H9 (cell line): Measurements from ENCODE around the gene LMF1. TPM values are rescaled to one million over a fixed set of nuclear protein-coding genes. Genes with fewer than 3 reads are reported as not detected.

Experiments used
- DNase-seq: peaks from one replicate; pipeline ENCODE4 v3.0.0-alpha.2; 2017
- H2AFZ ChIP-seq: one replicate; pipeline ENCODE4 v1.6.1; 2013; ENCODE audit warnings: mild to moderate bottlenecking, low read length, control low read depth, moderate library complexity
- H2AK5ac ChIP-seq: 2 replicates; pipeline ENCODE4 v1.6.1; 2013; ENCODE audit warnings: low read length, control low read depth, mixed read lengths; ENCODE audit not compliant: insufficient read length
- H2BK120ac ChIP-seq: one replicate; pipeline ENCODE4 v1.6.1; 2013; ENCODE audit warnings: low read depth, mild to moderate bottlenecking, low read length, control low read depth, inconsistent platforms; ENCODE audit not compliant: poor library complexity, severe bottlenecking
- H2BK12ac ChIP-seq: 2 replicates; pipeline ENCODE4 v1.6.1; 2013; ENCODE audit warnings: low read length, control low read depth, mixed read lengths, low read depth; ENCODE audit not compliant: insufficient read length
- H2BK15ac ChIP-seq: 2 replicates; pipeline ENCODE4 v1.6.1; 2013; ENCODE audit warnings: low read depth, low read length, control low read depth
- H2BK20ac ChIP-seq: one replicate; pipeline ENCODE4 v1.6.1; 2013; ENCODE audit warnings: low read depth, mild to moderate bottlenecking, low read length, control low read depth, inconsistent platforms; ENCODE audit not compliant: poor library complexity, severe bottlenecking
- H2BK5ac ChIP-seq: 2 replicates; pipeline ENCODE4 v1.6.1; 2013; ENCODE audit warnings: low read length, control low read depth, mixed read lengths; ENCODE audit not compliant: insufficient read length
- H3K14ac ChIP-seq: 2 replicates; pipeline ENCODE4 v1.6.1; 2013; ENCODE audit warnings: low read length, control low read depth; ENCODE audit not compliant: insufficient read depth
- H3K18ac ChIP-seq: 2 replicates; pipeline ENCODE4 v1.6.1; 2013; ENCODE audit warnings: low read depth, mild to moderate bottlenecking, mixed read lengths, low read length, control low read depth; ENCODE audit not compliant: insufficient read length
- H3K23ac ChIP-seq: 2 replicates; pipeline ENCODE4 v1.6.1; 2013; ENCODE audit warnings: low read length, control low read depth, mixed read lengths, low read depth; ENCODE audit not compliant: insufficient read length
- H3K23me2 ChIP-seq: 2 replicates; pipeline ENCODE4 v1.6.1; 2013; ENCODE audit warnings: low read depth, mild to moderate bottlenecking, mixed read lengths, low read length, control low read depth; ENCODE audit not compliant: insufficient read length, poor library complexity, severe bottlenecking
- H3K27ac ChIP-seq: 2 replicates; pipeline ENCODE4 v1.5.1; 2013; ENCODE audit warnings: low read length, control low read depth, mixed read lengths, low read depth; ENCODE audit not compliant: insufficient read length
- H3K27me3 ChIP-seq: 2 replicates; pipeline ENCODE4 v1.6.1; 2013; ENCODE audit warnings: low read length, control low read depth, inconsistent platforms; ENCODE audit not compliant: insufficient read depth
- H3K4ac ChIP-seq: 2 replicates; pipeline ENCODE4 v1.6.1; 2013; ENCODE audit warnings: low read depth, mild to moderate bottlenecking, control low read depth, inconsistent platforms, low read length, moderate library complexity
- H3K4me1 ChIP-seq: 2 replicates; pipeline ENCODE4 v1.6.1; 2013; ENCODE audit warnings: low read length, control low read depth, inconsistent platforms; ENCODE audit not compliant: insufficient read depth
- H3K4me2 ChIP-seq: 2 replicates; pipeline ENCODE4 v1.6.1; 2013; ENCODE audit warnings: low read length, control low read depth, mixed read lengths; ENCODE audit not compliant: insufficient read length, insufficient read depth
- H3K56ac ChIP-seq: 2 replicates; pipeline ENCODE4 v1.6.1; 2013; ENCODE audit warnings: low read depth, mild to moderate bottlenecking, mixed read lengths, low read length, control low read depth; ENCODE audit not compliant: insufficient read length
- H3K79me1 ChIP-seq: 2 replicates; pipeline ENCODE4 v1.6.1; 2013; ENCODE audit warnings: low read depth, mild to moderate bottlenecking, moderate library complexity, low read length, control low read depth, inconsistent platforms; ENCODE audit not compliant: insufficient read depth, poor library complexity, severe bottlenecking
- H3K79me2 ChIP-seq: 2 replicates; pipeline ENCODE4 v1.6.1; 2013; ENCODE audit warnings: low read length, control low read depth, inconsistent platforms; ENCODE audit not compliant: insufficient read depth
- H3K9ac ChIP-seq: 2 replicates; pipeline ENCODE4 v1.6.1; 2013; ENCODE audit warnings: low read length, control low read depth, mixed read lengths; ENCODE audit not compliant: insufficient read length; ENCODE audit errors: extremely low read depth
- H3K9me3 ChIP-seq: one replicate; pipeline ENCODE4 v1.6.1; 2013; ENCODE audit warnings: low read depth, low read length, inconsistent platforms; ENCODE audit not compliant: control insufficient read depth
- H3T11ph ChIP-seq: one replicate; pipeline ENCODE4 v1.6.1; 2013; ENCODE audit warnings: mild to moderate bottlenecking, low read length, control low read depth, inconsistent platforms
- H4K20me1 ChIP-seq: one replicate; pipeline ENCODE4 v1.6.1; 2013; ENCODE audit not compliant: control insufficient read depth, insufficient read length, insufficient read depth
- H4K5ac ChIP-seq: 2 replicates; pipeline ENCODE4 v1.6.1; 2013; ENCODE audit warnings: low read depth, mild to moderate bottlenecking, mixed read lengths, low read length, control low read depth; ENCODE audit not compliant: insufficient read length
- H4K8ac ChIP-seq: replicated peaks from 2 replicates; pipeline ENCODE4 v1.6.1; 2013; ENCODE audit warnings: low read length, control low read depth, mixed read lengths, low read depth; ENCODE audit not compliant: insufficient read length
- H4K91ac ChIP-seq: 2 replicates; pipeline ENCODE4 v1.6.1; 2013; ENCODE audit warnings: low read depth, mild to moderate bottlenecking, moderate library complexity, mixed read lengths, low read length, control low read depth; ENCODE audit not compliant: insufficient read length
- H3K27ac Mint-ChIP-seq, 3 experiments: 2 replicates in 2 of 3; 3 replicates in 1 of 3; pipeline ENCODE4 v1.8.0; 2020 to 2021; ENCODE audit warnings: mixed read lengths in 3 of 3, mild to moderate bottlenecking in 1 of 3, moderate library complexity in 1 of 3
- H3K27me3 Mint-ChIP-seq: 2 replicates; pipeline ENCODE4 v1.8.0; 2021; ENCODE audit warnings: low read depth, mild to moderate bottlenecking, moderate library complexity, mixed read lengths
- H3K36me3 Mint-ChIP-seq, 3 experiments: 2 replicates in 2 of 3; 3 replicates in 1 of 3; pipeline ENCODE4 v1.8.0; 2020 to 2021; ENCODE audit warnings: low read depth in 3 of 3, mixed read lengths in 3 of 3; ENCODE audit not compliant: insufficient read depth in 1 of 3
- H3K4me1 Mint-ChIP-seq, 2 experiments: 2 replicates each; pipeline ENCODE4 v1.8.0; 2020; ENCODE audit warnings: mixed read lengths in 2 of 2
- H3K4me3 Mint-ChIP-seq, 2 experiments: 2 replicates in 1 of 2; 3 replicates in 1 of 2; pipeline ENCODE4 v1.8.0; 2020 to 2021; ENCODE audit warnings: mild to moderate bottlenecking in 2 of 2, mixed read lengths in 2 of 2, moderate library complexity in 1 of 2
- H3K9me3 Mint-ChIP-seq, 2 experiments: 2 replicates in 1 of 2; 3 replicates in 1 of 2; pipeline ENCODE4 v1.8.0; 2020; ENCODE audit warnings: mild to moderate bottlenecking in 2 of 2, mixed read lengths in 2 of 2, moderate library complexity in 1 of 2
- WGBS: extraction: QIAGEN DNeasy Blood & Tissue Kit; methylation state at CpG from one replicate; pipeline ENCODE4 v1.1.7; 2013; ENCODE audit warnings: missing lambda C conversion rate, low lambda C conversion rate, mixed read lengths; ENCODE audit not compliant: insufficient read length; ENCODE audit errors: extremely low coverage; 5-methylcytosine and 5-hydroxymethylcytosine counted together
- total RNA-seq: library from RNA; stranded (reverse); gene quantifications from 2 replicates; pipeline ENCODE4 v1.2.1, GENCODE V29; 2021
- TF ChIP-seq, protein P1 (sequence below): fragments of 200-600 bp; sonication (generic); conservative IDR thresholded peaks from 3 replicates; pipeline ENCODE4 v1.8.0; 2021; ENCODE audit warnings: antibody characterized with exemption, mild to moderate bottlenecking

LMF1 gene
- total RNA-seq, 1 experiment from 2014 or later = 7.1 TPM

DNA sequence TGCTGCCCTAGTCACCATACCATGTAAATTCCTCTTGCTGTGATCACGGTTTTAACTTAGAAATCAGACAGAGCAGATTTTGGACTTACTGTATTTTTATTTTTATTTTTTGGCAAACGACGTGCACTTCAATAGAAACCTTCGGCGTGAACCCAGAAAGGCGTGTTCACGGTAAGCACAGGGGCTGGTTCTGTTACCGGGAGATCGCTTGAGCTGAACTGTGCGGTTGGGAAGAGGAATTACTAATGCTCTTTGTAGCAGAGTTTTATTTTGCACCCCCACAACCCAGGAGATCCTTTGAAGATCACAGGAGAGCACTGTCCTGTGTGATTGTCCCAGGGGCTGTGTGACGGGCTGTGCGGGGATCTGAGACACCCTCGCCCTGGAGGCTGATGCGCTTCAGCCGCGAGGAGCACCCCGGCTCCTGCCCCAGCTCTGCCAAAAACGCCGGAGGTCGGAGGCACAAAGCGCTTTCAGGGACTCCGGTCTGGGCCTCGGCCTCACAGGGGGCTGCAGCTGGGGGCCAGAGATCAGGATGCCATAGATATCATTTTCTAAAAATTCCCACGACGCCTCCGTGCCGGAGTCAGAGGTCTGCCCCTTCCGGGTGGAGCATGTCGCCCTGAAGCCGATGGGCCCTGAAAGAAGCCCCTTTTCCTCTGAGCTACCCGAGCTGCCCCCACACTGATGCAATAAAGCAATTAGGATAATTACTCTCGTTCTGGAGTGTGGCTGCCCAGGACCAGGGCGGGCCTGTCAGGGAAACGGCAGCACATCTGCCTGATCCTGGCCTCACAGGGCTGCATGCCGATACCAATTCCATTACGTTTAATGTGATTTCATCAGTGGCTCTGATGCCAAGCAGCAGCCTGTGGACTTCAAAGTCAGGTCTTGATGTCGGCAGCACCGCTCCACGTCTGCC, 71.8 kb downstream of the LMF1 start:
- Mint-ChIP-seq H3K27me3 (no peaks in the 10 kb centered on the region), H3K36me3 (no peaks in the 10 kb centered on the region), H3K4me1 (peaks cover 5 to 6% of the 10 kb centered on the region in 2 experiments; a peak in 2 of 4 replicates), H3K4me3 (no peak overlapping the region), H3K9me3 (no peaks in the 10 kb centered on the region; a peak in 1 of 5 replicates), H3K27ac (peak overlapping the region in 2 of 3 experiments; percentile 37 to 38; a peak in 3 of 7 replicates)
- Histone ChIP-seq H3K79me1 (no peaks in the 10 kb centered on the region), H3K79me2 (no peaks in the 10 kb centered on the region), H3K9ac (no peak overlapping the region), H3K4ac (no peak overlapping the region), H2BK20ac (no peak overlapping the region), H3K27me3 (no peaks in the 10 kb centered on the region), H2BK12ac (no peak overlapping the region), H3K14ac (no peak overlapping the region), H3K9me3 (no peaks in the 10 kb centered on the region), H3K27ac (no peak overlapping the region), H3K23me2 (no peaks in the 10 kb centered on the region), H3K18ac (no peak overlapping the region), H3K23ac (no peak overlapping the region), H4K20me1 (no peaks in the 10 kb centered on the region), H4K5ac (no peak overlapping the region), H2BK15ac (no peak overlapping the region), H3K4me1 (no peaks in the 10 kb centered on the region), H3K56ac (no peak overlapping the region), H2AFZ (no peak overlapping the region), H3K4me2 (no peak overlapping the region), H4K91ac (no peak overlapping the region), H2BK5ac (no peak overlapping the region), H4K8ac (no peak overlapping the region), H2AK5ac (no peak overlapping the region), H3T11ph (no peak overlapping the region), H2BK120ac (no peak overlapping the region)
- no peak for DNase-seq
- TF ChIP-seq, protein P1, sequence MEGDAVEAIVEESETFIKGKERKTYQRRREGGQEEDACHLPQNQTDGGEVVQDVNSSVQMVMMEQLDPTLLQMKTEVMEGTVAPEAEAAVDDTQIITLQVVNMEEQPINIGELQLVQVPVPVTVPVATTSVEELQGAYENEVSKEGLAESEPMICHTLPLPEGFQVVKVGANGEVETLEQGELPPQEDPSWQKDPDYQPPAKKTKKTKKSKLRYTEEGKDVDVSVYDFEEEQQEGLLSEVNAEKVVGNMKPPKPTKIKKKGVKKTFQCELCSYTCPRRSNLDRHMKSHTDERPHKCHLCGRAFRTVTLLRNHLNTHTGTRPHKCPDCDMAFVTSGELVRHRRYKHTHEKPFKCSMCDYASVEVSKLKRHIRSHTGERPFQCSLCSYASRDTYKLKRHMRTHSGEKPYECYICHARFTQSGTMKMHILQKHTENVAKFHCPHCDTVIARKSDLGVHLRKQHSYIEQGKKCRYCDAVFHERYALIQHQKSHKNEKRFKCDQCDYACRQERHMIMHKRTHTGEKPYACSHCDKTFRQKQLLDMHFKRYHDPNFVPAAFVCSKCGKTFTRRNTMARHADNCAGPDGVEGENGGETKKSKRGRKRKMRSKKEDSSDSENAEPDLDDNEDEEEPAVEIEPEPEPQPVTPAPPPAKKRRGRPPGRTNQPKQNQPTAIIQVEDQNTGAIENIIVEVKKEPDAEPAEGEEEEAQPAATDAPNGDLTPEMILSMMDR = no peak
- no CpG with 5 or more reads among the region's 39 CpGs for WGBS
